GM19455 (cell line): Measurements from ENCODE around the gene RARG.
A peak's percentile ranks its signal among the peaks of the same experiment; 100 is the strongest.
"Not testable (repeated sequence)": the region's sequence is repeated elsewhere in the genome, so short reads cannot be mapped to it uniquely, and the experiment has no call there.

Experiments used
- ATAC-seq: cut with Tn5 transposase; IDR thresholded peaks from one replicate; pipeline ENCODE4 v1.9.1; 2021; ENCODE audit not compliant: unreplicated experiment

The RARG gene

GRCh38 chr12:53193040-53193439 is 39.0 kb downstream of the RARG start:
- no peak for ATAC-seq

- ATAC-seq = no peak
Measured at GRCh38 chr12:53192531-53193021, 39.4 kb downstream of the RARG start.

- ATAC-seq = no peak
Measured at GRCh38 chr12:53191885-53192530, 40.0 kb downstream of the RARG start.

- no peak for ATAC-seq
Measured at GRCh38 chr12:53191096-53191884, 40.7 kb downstream of the RARG start.

GRCh38 chr12:53190108-53190729 is 41.8 kb downstream of the RARG start:
- ATAC-seq = no peak

GRCh38 chr12:53187145-53187899 is 44.7 kb downstream of the RARG start:
- ATAC-seq = no peak

GRCh38 chr12:53186745-53187144 is 45.3 kb downstream of the RARG start:
- ATAC-seq = no peak

GRCh38 chr12:53185582-53186153 is 46.3 kb downstream of the RARG start:
- ATAC-seq = no peak

GRCh38 chr12:53184828-53185227 is 47.2 kb downstream of the RARG start:
- ATAC-seq = no peak

- ATAC-seq = no peak
Measured at GRCh38 chr12:53182903-53183302, 49.1 kb downstream of the RARG start.

- no peak for ATAC-seq
Measured at GRCh38 chr12:53181935-53182334, 50.1 kb downstream of the RARG start.

GRCh38 chr12:53180931-53181645 is 50.9 kb downstream of the RARG start:
- peak; percentile 53 for ATAC-seq

GRCh38 chr12:53180220-53180930 is 51.6 kb downstream of the RARG start, which contains the start of the genes CSAD and ZNF740:
TSS of gene CSAD (minus strand) at chr12:53180925. CDS start at chr12:53173470, 7,455 bp downstream.
TSS of gene ZNF740 (plus strand) at chr12:53180722. CDS start at chr12:53181984, 1,262 bp downstream.
- peak; percentile 94 for ATAC-seq

- ATAC-seq = peak; percentile 5
Measured at GRCh38 chr12:53179687-53180219, 52.3 kb downstream of the RARG start.

- ATAC-seq = not testable (repeated sequence)
Measured at GRCh38 chr12:53178803-53179202, 53.2 kb downstream of the RARG start.

- ATAC-seq = not testable (repeated sequence)
Measured at GRCh38 chr12:53177447-53177846, 54.6 kb downstream of the RARG start.

- no peak for ATAC-seq
Measured at GRCh38 chr12:53176750-53177149, 55.3 kb downstream of the RARG start.

GRCh38 chr12:53174881-53175491 is 57.0 kb downstream of the RARG start:
- no peak for ATAC-seq
